ENCODE data around the gene TRIO.

DNA sequence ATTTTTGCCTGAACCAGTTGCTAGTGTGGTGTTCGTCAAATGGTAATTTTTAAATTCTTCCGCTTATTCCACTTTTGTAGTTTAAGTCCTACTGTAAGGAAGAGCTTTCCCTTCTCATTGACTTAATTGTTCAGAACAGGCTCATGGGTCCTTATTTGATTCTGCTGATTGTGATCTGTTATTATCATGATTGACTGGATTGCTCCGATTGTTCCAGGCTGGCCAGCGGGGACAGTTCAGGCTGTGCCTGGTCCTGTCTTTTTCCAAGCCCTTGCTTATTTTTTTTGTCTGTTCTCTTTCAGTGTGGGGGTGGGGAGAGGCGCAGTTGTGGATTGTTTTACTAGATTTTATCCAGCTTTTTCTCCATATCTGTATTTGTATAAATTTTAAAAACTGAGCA is 52.4 kb downstream of the TRIO start:
- TF ChIP-seq, protein P1, sequence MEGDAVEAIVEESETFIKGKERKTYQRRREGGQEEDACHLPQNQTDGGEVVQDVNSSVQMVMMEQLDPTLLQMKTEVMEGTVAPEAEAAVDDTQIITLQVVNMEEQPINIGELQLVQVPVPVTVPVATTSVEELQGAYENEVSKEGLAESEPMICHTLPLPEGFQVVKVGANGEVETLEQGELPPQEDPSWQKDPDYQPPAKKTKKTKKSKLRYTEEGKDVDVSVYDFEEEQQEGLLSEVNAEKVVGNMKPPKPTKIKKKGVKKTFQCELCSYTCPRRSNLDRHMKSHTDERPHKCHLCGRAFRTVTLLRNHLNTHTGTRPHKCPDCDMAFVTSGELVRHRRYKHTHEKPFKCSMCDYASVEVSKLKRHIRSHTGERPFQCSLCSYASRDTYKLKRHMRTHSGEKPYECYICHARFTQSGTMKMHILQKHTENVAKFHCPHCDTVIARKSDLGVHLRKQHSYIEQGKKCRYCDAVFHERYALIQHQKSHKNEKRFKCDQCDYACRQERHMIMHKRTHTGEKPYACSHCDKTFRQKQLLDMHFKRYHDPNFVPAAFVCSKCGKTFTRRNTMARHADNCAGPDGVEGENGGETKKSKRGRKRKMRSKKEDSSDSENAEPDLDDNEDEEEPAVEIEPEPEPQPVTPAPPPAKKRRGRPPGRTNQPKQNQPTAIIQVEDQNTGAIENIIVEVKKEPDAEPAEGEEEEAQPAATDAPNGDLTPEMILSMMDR (conservative IDR thresholded peaks at IDR 0.05; ENCODE audit: low read depth, low read length), result no peak
- TF ChIP-seq EZH2 (IDR thresholded peaks at IDR 0.05; ENCODE audit: low read length, unreplicated experiment), result no peak
